B cell (primary cell): ENCODE measurements around the gene LRRC45. TPM values are rescaled to one million over a fixed set of nuclear protein-coding genes. Genes with fewer than 3 reads are reported as not detected.

Experiments
- ATAC-seq: fragments of 200-7000 bp; cut with Tn5 transposase; one replicate; pipeline ENCODE4 v1.10.0; 2021; ENCODE audit warnings: low read depth, mild to moderate bottlenecking, moderate number of reproducible peaks, moderate library complexity
- CTCF ChIA-PET: fragments of 350-600 bp; sonication (Branson Sonifier 250); formaldehyde crosslinking; loops from one replicate; lab custom pipeline; 2021; ENCODE audit warnings: antibody characterized with exemption, inconsistent platforms; lab: Charles Lee
- POLR2A ChIA-PET: fragments of 350-600 bp; sonication (Branson Sonifier 250); formaldehyde crosslinking; loops from one replicate; lab custom pipeline; 2021; ENCODE audit warnings: antibody characterized with exemption; lab: Charles Lee
- DNase-seq: peaks from one replicate; pipeline ENCODE4 v3.0.0; 2013
- H2AFZ ChIP-seq: 2 replicates; pipeline ENCODE4 v1.6.1; 2012; ENCODE audit warnings: mild to moderate bottlenecking, low read depth, low read length; ENCODE audit not compliant: insufficient read depth, poor library complexity, severe bottlenecking
- H3K27ac ChIP-seq, 2 donors: 1 replicate in 1 of 2; 2 replicates in 1 of 2; pipeline ENCODE4 v1.5.1; 2012 to 2013; ENCODE audit warnings: low read length in 2 of 2, mild to moderate bottlenecking in 2 of 2, moderate library complexity in 1 of 2
- H3K27me3 ChIP-seq, 4 experiments: fragments of 200-600 bp in 1 of 4; sonication (generic) in 1 of 4; replicated peaks in 1 of 4; 1 replicate in 2 of 4; 2 replicates in 2 of 4; pipeline versions ENCODE4 v1.6.1 to v1.7.0; 2013 to 2016; ENCODE audit warnings: low read length in 3 of 4, mild to moderate bottlenecking in 2 of 4, mixed read lengths in 1 of 4, moderate library complexity in 1 of 4; ENCODE audit not compliant: insufficient read depth in 4 of 4, control insufficient read depth in 3 of 4; ENCODE audit errors: control extremely low read depth in 1 of 4
- H3K36me3 ChIP-seq, 2 experiments: replicated peaks in 1 of 2; 1 replicate in 1 of 2; 2 replicates in 1 of 2; pipeline versions ENCODE4 v1.6.1 to v1.7.1; 2013; ENCODE audit warnings: low read length in 1 of 2; ENCODE audit not compliant: insufficient read depth in 2 of 2, control insufficient read depth in 1 of 2; ENCODE audit errors: control extremely low read depth in 1 of 2, extremely low read depth in 1 of 2
- H3K4me1 ChIP-seq, 2 donors: fragments of 200-600 bp in 1 of 2; sonication (generic) in 1 of 2; 1 replicate in 1 of 2; 2 replicates in 1 of 2; pipeline versions ENCODE4 v1.5.1 to v1.6.1; 2013 to 2017; ENCODE audit warnings: low read length in 2 of 2; ENCODE audit not compliant: control insufficient read depth in 2 of 2, insufficient read depth in 2 of 2
- H3K4me2 ChIP-seq: replicated peaks from 2 replicates; pipeline ENCODE3; 2012; ENCODE audit warnings: mild to moderate bottlenecking, low read depth, low read length; ENCODE audit not compliant: poor library complexity, severe bottlenecking
- H3K4me3 ChIP-seq, 5 experiments: fragments of 200-600 bp in 1 of 5; sonication (generic) in 1 of 5; 1 replicate in 3 of 5; 2 replicates in 2 of 5; pipeline versions ENCODE4 v1.5.1 to v1.7.0; 2011 to 2016; ENCODE audit warnings: low read length in 4 of 5, mild to moderate bottlenecking in 4 of 5, low read depth in 2 of 5, control low read depth in 1 of 5, moderate library complexity in 1 of 5; ENCODE audit not compliant: insufficient read depth in 1 of 5; ENCODE audit errors: control extremely low read depth in 1 of 5, extremely low read depth in 1 of 5
- H3K79me2 ChIP-seq: fragments of 200-600 bp; sonication (generic); one replicate; pipeline ENCODE4 v1.6.0; 2016; ENCODE audit warnings: low read length; ENCODE audit not compliant: control insufficient read depth, insufficient read depth
- H3K9ac ChIP-seq: fragments of 200-600 bp; sonication (generic); 2 replicates; pipeline ENCODE4 v1.6.1; 2017; ENCODE audit warnings: mild to moderate bottlenecking, low read length, moderate library complexity
- H3K9me3 ChIP-seq, 3 donors: one replicate each; pipeline versions ENCODE4 v1.6.1 to v1.7.1; 2013; ENCODE audit warnings: low read length in 2 of 3; ENCODE audit not compliant: control insufficient read depth in 2 of 3, insufficient read depth in 1 of 3; ENCODE audit errors: control extremely low read depth in 1 of 3
- H4K20me1 ChIP-seq: 2 replicates; pipeline ENCODE4 v1.6.0; 2012; ENCODE audit warnings: mild to moderate bottlenecking, low read length; ENCODE audit not compliant: insufficient read depth, control insufficient read depth, poor library complexity, severe bottlenecking
- H3K27ac Mint-ChIP-seq: one replicate; pipeline ENCODE4 v1.8.0; 2021; ENCODE audit warnings: mixed read lengths
- H3K27me3 Mint-ChIP-seq: one replicate; pipeline ENCODE4 v1.8.0; 2021; ENCODE audit warnings: mixed read lengths
- H3K4me1 Mint-ChIP-seq: one replicate; pipeline ENCODE4 v1.8.0; 2021; ENCODE audit warnings: mixed read lengths
- H3K4me3 Mint-ChIP-seq: one replicate; pipeline ENCODE4 v1.8.0; 2021; ENCODE audit warnings: mixed read lengths
- H3K9me3 Mint-ChIP-seq: one replicate; pipeline ENCODE4 v1.8.0; 2022; ENCODE audit warnings: mixed read lengths; ENCODE audit not compliant: insufficient read depth
- CTCF ChIP-seq: fragments of 200-600 bp; IDR thresholded peaks from one replicate; pipeline ENCODE4 v1.8.0; 2022; ENCODE audit warnings: antibody characterized with exemption, mild to moderate bottlenecking
- EZH2 ChIP-seq: IDR thresholded peaks from 2 replicates; pipeline ENCODE4 v1.6.1; 2012; ENCODE audit warnings: borderline replicate concordance, low read depth, mild to moderate bottlenecking, moderate library complexity, low read length; ENCODE audit not compliant: insufficient read depth, poor library complexity, severe bottlenecking
- WGBS: methylation state at CpG from one replicate; pipeline ENCODE4 v1.1.5; 2013; ENCODE audit warnings: missing lambda C conversion rate; ENCODE audit not compliant: insufficient coverage; 5-methylcytosine and 5-hydroxymethylcytosine counted together
- intact Hi-C: fragments of 100-400 bp; cut with micrococcal nuclease; formaldehyde crosslinking; loops from one replicate; pipeline ENCODE4 v1.10.0; 2022
- polyA plus RNA-seq: library from polyadenylated mRNA; depleted of rRNA; stranded (reverse); fragments of >200 nt; gene quantifications from 2 replicates; pipeline ENCODE4 v1.2.3, GENCODE V29; 2012
- total RNA-seq, 2 donors: library from RNA; stranded (reverse); fragments of 120-200 nt in 1 of 2; gene quantifications; 1 replicate in 1 of 2; 2 replicates in 1 of 2; pipeline versions ENCODE4 v1.2.3 to v1.2.4, GENCODE V29; 2013 to 2022

The LRRC45 gene
- total and polyA plus RNA-seq, 2 donors (not counting 1 experiment from before 2014, with no cell fraction given), result 19.4 to 19.6 TPM

GRCh38 chr17:82001571-82002056, 21.5 kb upstream of the LRRC45 start:
- no peak for DNase-seq
- Histone ChIP-seq H3K4me1 (no peaks in the 10 kb centered on the region), H3K27me3 (no peaks in the 10 kb centered on the region), H4K20me1 (peaks cover 7% of the 10 kb centered on the region), H2AFZ (no peak overlapping the region), H3K4me3 (no peak overlapping the region), H3K36me3 (peaks cover 0 to 2% of the 10 kb centered on the region in 2 experiments), H3K4me2 (no peak overlapping the region), H3K79me2 (peaks cover 3% of the 10 kb centered on the region), H3K9ac (no peak overlapping the region), H3K9me3 (no peaks in the 10 kb centered on the region), H3K27ac (no peak overlapping the region)
- no peak overlapping the region for H3K4me3 Mint-ChIP-seq
- ATAC-seq, result no peak
- WGBS, result 76% methylated on average over 16 of the region's 17 CpGs
- H3K9me3 Mint-ChIP-seq, result no peaks in the 10 kb centered on the region
- H3K27me3 Mint-ChIP-seq, result no peaks in the 10 kb centered on the region
- TF ChIP-seq CTCF (no peak), EZH2 (no peak)
- ChIA-PET POLR2A (no interaction called here), CTCF (no interaction called here)
- intact Hi-C loops, result no loop called here
- H3K27ac Mint-ChIP-seq, result no peak overlapping the region
- H3K4me1 Mint-ChIP-seq, result no peaks in the 10 kb centered on the region

GRCh38 chr17:82003411-82004381, 19.4 kb upstream of the LRRC45 start:
- no peaks in the 10 kb centered on the region for H3K4me1 Mint-ChIP-seq
- ChIA-PET POLR2A (no interaction called here), CTCF (no interaction called here)
- Histone ChIP-seq H3K27ac (no peak overlapping the region), H4K20me1 (peaks cover 7% of the 10 kb centered on the region), H3K4me2 (no peak overlapping the region), H3K4me3 (no peak overlapping the region), H2AFZ (no peak overlapping the region), H3K79me2 (peaks cover 3% of the 10 kb centered on the region), H3K27me3 (no peaks in the 10 kb centered on the region), H3K9me3 (no peaks in the 10 kb centered on the region), H3K9ac (no peak overlapping the region), H3K36me3 (peaks cover 0 to 2% of the 10 kb centered on the region in 2 experiments), H3K4me1 (no peaks in the 10 kb centered on the region)
- no peak for DNase-seq
- ATAC-seq, result no peak
- 95% methylated on average over 52 of the region's 53 CpGs for WGBS
- no peaks in the 10 kb centered on the region for H3K9me3 Mint-ChIP-seq
- no peaks in the 10 kb centered on the region for H3K27me3 Mint-ChIP-seq
- TF ChIP-seq CTCF (no peak), EZH2 (no peak)
- intact Hi-C loops, result no loop called here
- H3K4me3 Mint-ChIP-seq, result no peak overlapping the region
- no peak overlapping the region for H3K27ac Mint-ChIP-seq
